Left ventricle myocardium inferior (tissue), 1 donor: ENCODE data around the gene FAAP20. TPM values are rescaled to one million over a fixed set of nuclear protein-coding genes. Genes with fewer than 3 reads are reported as not detected.

ENCODE experiments used
- DNase-seq: peaks from one replicate; pipeline ENCODE4 v3.0.0-alpha.2; 2020
- H3K27ac ChIP-seq: fragments of 200-600 bp; replicated peaks from 2 replicates; pipeline ENCODE4 v1.8.0; 2021
- H3K27me3 ChIP-seq: fragments of 200-600 bp; 2 replicates; pipeline ENCODE4 v1.8.0; 2021; ENCODE audit warnings: low read depth
- H3K36me3 ChIP-seq: fragments of 200-600 bp; 2 replicates; pipeline ENCODE4 v1.8.0; 2021
- H3K4me1 ChIP-seq: fragments of 200-600 bp; 2 replicates; pipeline ENCODE4 v1.8.0; 2021
- H3K4me3 ChIP-seq: fragments of 200-600 bp; 2 replicates; pipeline ENCODE4 v1.8.0; 2021; ENCODE audit warnings: mild to moderate bottlenecking, moderate library complexity
- H3K9me3 ChIP-seq: fragments of 200-600 bp; replicated peaks from 2 replicates; pipeline ENCODE4 v1.8.0; 2021
- CTCF ChIP-seq: fragments of 200-600 bp; IDR thresholded peaks from 2 replicates; pipeline ENCODE4 v1.8.0; 2021; ENCODE audit warnings: antibody characterized with exemption, mild to moderate bottlenecking, borderline replicate concordance
- intact Hi-C: fragments of 100-400 bp; cut with micrococcal nuclease; formaldehyde crosslinking; loops from one replicate; pipeline ENCODE4 v1.11.0; 2022
- total RNA-seq: library from RNA; stranded (reverse); fragmentation: NEBNext Ultra II Directional; extraction: Animal tissue kit (Norgen Biotek cat#: 25700); gene quantifications from one replicate; pipeline ENCODE4 v1.2.1, GENCODE V29; 2021
- donor health status: DM: no; HTN: yes; CAD: no; lungs with severe emphysema.

Gene FAAP20
- total RNA-seq, 1 donor from 2014 or later: 37.0 TPM

GRCh38 chr1:2192031-2192995 is 2.3 kb downstream of the FAAP20 start:
- Histone ChIP-seq H3K4me1 (peaks cover 66% of the 10 kb centered on the region), H3K9me3 (no peaks in the 10 kb centered on the region), H3K27me3 (no peaks in the 10 kb centered on the region), H3K4me3 (peak overlapping the region; percentile 11), H3K36me3 (no peaks in the 10 kb centered on the region), H3K27ac (peak overlapping the region; percentile 99)
- TF ChIP-seq CTCF: no peak
- intact Hi-C loops: no loop called here
- no peak for DNase-seq

- no peak for TF ChIP-seq CTCF
- Histone ChIP-seq H3K4me1 (peaks cover 59% of the 10 kb centered on the region), H3K27ac (peak overlapping the region; percentile 99), H3K36me3 (peaks cover 4% of the 10 kb centered on the region), H3K9me3 (no peaks in the 10 kb centered on the region), H3K27me3 (no peaks in the 10 kb centered on the region), H3K4me3 (peak overlapping the region; percentile 79)
- no peak for DNase-seq
- intact Hi-C loops: no loop called here
Measured at GRCh38 chr1:2190491-2190976, 4.0 kb downstream of the FAAP20 start.

DNA sequence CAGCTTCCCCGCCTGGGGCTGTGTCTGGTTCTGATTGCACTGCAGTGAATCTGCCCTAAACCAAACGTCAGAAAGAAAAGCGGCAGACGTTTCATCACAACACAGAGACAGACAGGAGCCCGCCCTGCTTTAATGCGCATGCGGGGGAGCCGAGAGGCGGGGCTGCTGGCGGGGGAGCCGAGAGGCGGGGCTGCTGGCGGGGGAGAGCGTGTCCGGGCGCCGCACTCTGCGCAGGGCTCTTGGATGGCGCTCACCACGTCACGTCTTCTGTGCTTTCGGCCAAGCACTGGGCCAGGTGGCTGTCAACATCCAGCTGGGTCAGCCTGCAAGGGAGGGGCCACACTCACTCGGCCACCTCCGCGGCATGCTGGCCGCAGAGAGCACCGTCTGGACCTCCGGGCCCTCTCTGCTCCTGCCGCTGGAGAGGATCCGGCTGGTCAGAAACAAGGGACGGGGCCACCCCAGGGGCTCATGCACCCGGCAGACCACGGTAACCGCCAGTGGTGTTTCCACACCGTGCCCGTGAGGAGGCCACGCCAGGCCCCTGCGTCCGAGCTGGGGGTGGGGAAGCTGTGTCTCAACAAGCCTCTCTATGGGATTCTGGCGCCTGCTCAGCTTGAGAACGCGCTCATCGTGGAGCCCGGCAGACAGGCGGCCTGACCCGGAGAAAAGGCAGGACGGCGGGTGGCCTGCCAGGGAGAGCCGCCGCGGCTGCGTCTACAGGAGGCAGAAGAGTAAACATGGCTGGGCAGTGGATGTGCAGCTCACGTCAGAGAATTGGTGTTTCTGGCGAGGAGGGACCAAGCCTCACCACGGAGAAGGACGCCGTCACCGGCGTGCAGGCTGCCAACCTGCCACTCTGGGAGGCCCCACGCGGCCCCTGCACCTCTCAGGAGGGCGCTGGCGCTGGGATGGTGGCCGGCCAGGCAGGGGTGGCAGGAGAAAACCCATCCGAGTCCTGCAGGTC is 4.8 kb downstream of the FAAP20 start:
- H3K4me1 ChIP-seq: peaks cover 51% of the 10 kb centered on the region
- intact Hi-C loops: no loop called here

DNA sequence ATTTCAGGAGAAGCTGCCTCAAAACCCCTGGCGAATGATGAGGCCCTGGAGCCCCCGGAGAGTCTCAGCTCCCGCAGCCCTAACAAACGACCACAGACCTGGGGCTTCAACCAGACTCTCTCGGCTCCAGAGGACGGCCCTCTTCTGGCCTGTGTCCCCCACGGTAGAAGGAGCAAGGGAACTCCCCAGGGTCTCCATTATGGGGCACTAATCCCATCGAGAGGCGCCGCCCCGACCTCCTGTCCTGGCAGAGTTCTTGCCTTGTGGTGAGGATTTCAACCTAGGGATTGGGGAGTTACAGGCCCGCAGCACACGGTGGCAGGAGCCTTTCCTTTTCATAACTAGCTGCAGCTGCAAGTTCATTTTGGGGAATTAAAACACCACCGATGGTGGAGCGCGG is 6.2 kb downstream of the FAAP20 start:
- no peak for DNase-seq
- intact Hi-C loops: no loop called here
- TF ChIP-seq CTCF: no peak
- Histone ChIP-seq H3K27me3 (no peaks in the 10 kb centered on the region), H3K9me3 (no peaks in the 10 kb centered on the region), H3K36me3 (peaks cover 9% of the 10 kb centered on the region), H3K4me3 (no peak overlapping the region), H3K4me1 (peaks cover 42% of the 10 kb centered on the region), H3K27ac (no peak overlapping the region)

More for the DNA sequence above, 4.8 kb downstream of the FAAP20 start:
- peak overlapping the region; percentile 79 for H3K4me3 ChIP-seq
- peaks cover 9% of the 10 kb centered on the region for H3K36me3 ChIP-seq
- TF ChIP-seq CTCF: no peak
- peak overlapping the region; percentile 99 for H3K27ac ChIP-seq
- peak; percentile 96 for DNase-seq
- H3K27me3 ChIP-seq: no peaks in the 10 kb centered on the region
- H3K9me3 ChIP-seq: no peaks in the 10 kb centered on the region

DNA sequence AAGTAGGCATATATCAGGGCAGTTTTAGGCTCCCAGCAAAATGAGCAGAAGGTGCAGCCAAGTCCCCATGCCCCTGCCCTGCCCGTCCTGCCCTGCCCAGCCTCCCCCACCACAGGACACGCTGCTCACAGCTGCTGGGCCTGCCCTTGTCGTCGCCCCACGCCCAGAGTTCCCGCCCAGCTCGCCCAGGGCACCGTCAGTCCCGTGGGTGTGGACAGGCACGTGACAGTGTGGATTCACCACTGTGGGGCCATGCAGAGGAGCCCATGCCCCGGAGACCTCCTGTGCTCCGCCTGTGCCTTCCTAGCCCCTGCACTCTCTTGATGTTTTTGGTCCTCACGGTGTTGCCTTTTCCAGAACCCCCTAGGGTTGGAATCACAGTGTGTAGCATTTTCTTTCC is 7.0 kb downstream of the FAAP20 start:
- peaks cover 35% of the 10 kb centered on the region for H3K4me1 ChIP-seq
- peaks cover 9% of the 10 kb centered on the region for H3K36me3 ChIP-seq
- no peak overlapping the region for H3K27ac ChIP-seq
- H3K27me3 ChIP-seq: no peaks in the 10 kb centered on the region
- TF ChIP-seq CTCF: no peak
- no peaks in the 10 kb centered on the region for H3K9me3 ChIP-seq
- H3K4me3 ChIP-seq: no peak overlapping the region
- no peak for DNase-seq
- intact Hi-C loops: no loop called here
